Endothelial cell of umbilical vein (primary cell): ENCODE measurements around the gene ARL9. TPM values are rescaled to one million over a fixed set of nuclear protein-coding genes. Genes with fewer than 3 reads are reported as not detected.
A peak's percentile ranks its signal among the peaks of the same experiment; 100 is the strongest.

Source experiments
- BruUV-seq: library from RNA; stranded (reverse); fragments of 400-500 nt; replicated peaks from 2 replicates; lab custom pipeline; 2021; lab: Mats Ljungman, UMichigan
- CTCF ChIA-PET: fragments of 300-600, 350-600 bp; sonication (Branson Sonifier 250); formaldehyde crosslinking; loops from one replicate; lab custom pipeline; 2021; ENCODE audit warnings: antibody characterized with exemption, inconsistent platforms; lab: Charles Lee
- POLR2A ChIA-PET: fragments of 300-600, 350-600 bp; sonication (Branson Sonifier 250); formaldehyde crosslinking; loops from one replicate; lab custom pipeline; 2021; ENCODE audit warnings: antibody characterized with exemption, inconsistent platforms; lab: Charles Lee
- DNase-seq: peaks from one replicate; pipeline ENCODE4 v3.0.0-alpha.2; 2011; ENCODE audit warnings: low read depth, low spot score
- FAIRE-seq: peaks from 2 replicates; lab custom pipeline; 2011; peaks lifted over from hg19 to GRCh38; lab: Jason Lieb, UNC
- H2AFZ ChIP-seq: 2 replicates; pipeline ENCODE4 v1.6.0; 2012; ENCODE audit warnings: low read depth, low read length, control low read depth, inconsistent platforms
- H3K27ac ChIP-seq: 2 replicates; pipeline ENCODE4 v1.5.1; 2011; ENCODE audit warnings: low read depth, mild to moderate bottlenecking, control low read depth, low read length, moderate library complexity; ENCODE audit not compliant: insufficient read depth
- H3K27me3 ChIP-seq, 2 experiments: 2 replicates each; pipeline versions ENCODE4 v1.6.0 to v1.6.1; 2011; ENCODE audit warnings: low read length in 2 of 2, mixed read lengths in 1 of 2; ENCODE audit not compliant: control insufficient read depth in 2 of 2, insufficient read depth in 2 of 2
- H3K36me3 ChIP-seq, 2 experiments: 2 replicates in 1 of 2; 3 replicates in 1 of 2; pipeline ENCODE4 v1.5.1; 2011; ENCODE audit warnings: low read length in 2 of 2, mild to moderate bottlenecking in 1 of 2, moderate library complexity in 1 of 2; ENCODE audit not compliant: control insufficient read depth in 2 of 2, insufficient read depth in 2 of 2; ENCODE audit errors: extremely low read depth in 1 of 2
- H3K4me1 ChIP-seq: 3 replicates; pipeline ENCODE4 v1.5.1; 2011; ENCODE audit warnings: mild to moderate bottlenecking, low read length; ENCODE audit not compliant: control insufficient read depth, insufficient read depth; ENCODE audit errors: extremely low read depth
- H3K4me2 ChIP-seq: 2 replicates; pipeline ENCODE4 v1.6.1; 2011; ENCODE audit warnings: low read length, control low read depth, mixed read lengths; ENCODE audit not compliant: insufficient read depth
- H3K4me3 ChIP-seq, 3 experiments: fragments of 200-600 bp in 1 of 3; sonication (generic), shearing (Covaris generic) in 1 of 3; replicated peaks in 1 of 3; 2 replicates each; pipeline ENCODE4 v1.5.1; 2011 to 2016; ENCODE audit warnings: control low read depth in 3 of 3, low read length in 3 of 3, mild to moderate bottlenecking in 2 of 3, inconsistent platforms in 1 of 3, low read depth in 1 of 3, moderate library complexity in 1 of 3; ENCODE audit not compliant: insufficient read depth in 1 of 3
- H3K79me2 ChIP-seq: 2 replicates; pipeline ENCODE4 v1.6.0; 2012; ENCODE audit warnings: low read length, inconsistent platforms; ENCODE audit not compliant: control insufficient read depth, insufficient read depth
- H3K9ac ChIP-seq: replicated peaks from 2 replicates; pipeline ENCODE3; 2011; ENCODE audit warnings: low read length, control low read depth; ENCODE audit not compliant: insufficient read depth; ENCODE audit errors: extremely low read depth
- H3K9me1 ChIP-seq: replicated peaks from 3 replicates; pipeline ENCODE4 v1.6.0; 2011; ENCODE audit warnings: mild to moderate bottlenecking, low read length; ENCODE audit not compliant: control insufficient read depth, insufficient read depth; ENCODE audit errors: extremely low read depth
- H3K9me3 ChIP-seq: replicated peaks from 2 replicates; pipeline ENCODE4 v1.5.1; 2012; ENCODE audit warnings: low read length, inconsistent platforms; ENCODE audit not compliant: control insufficient read depth, insufficient read depth
- H4K20me1 ChIP-seq: replicated peaks from 2 replicates; pipeline ENCODE3; 2011; ENCODE audit warnings: mild to moderate bottlenecking, low read length; ENCODE audit not compliant: control insufficient read depth, insufficient read depth; ENCODE audit errors: extremely low read depth
- CTCF ChIP-seq, 2 donors: IDR thresholded peaks; 1 replicate in 1 of 2; 2 replicates in 1 of 2; pipeline ENCODE4 v1.5.1; 2011; ENCODE audit warnings: low read length in 2 of 2, mild to moderate bottlenecking in 2 of 2, moderate library complexity in 2 of 2, control low read depth in 1 of 2, inconsistent platforms in 1 of 2, low read depth in 1 of 2; ENCODE audit not compliant: insufficient read depth in 1 of 2; ENCODE audit errors: extremely low read depth in 1 of 2
- EZH2 ChIP-seq: IDR thresholded peaks from 2 replicates; pipeline ENCODE4 v1.6.1; 2012; ENCODE audit warnings: borderline replicate concordance, low read depth, mild to moderate bottlenecking, moderate library complexity, low read length, inconsistent platforms; ENCODE audit not compliant: severe bottlenecking
- FOS ChIP-seq: IDR thresholded peaks from 2 replicates; pipeline ENCODE4 v1.6.1; 2011; ENCODE audit warnings: mild to moderate bottlenecking, low read length, moderate library complexity, borderline replicate concordance; ENCODE audit not compliant: insufficient read depth
- GATA2 ChIP-seq: IDR thresholded peaks from 2 replicates; pipeline ENCODE4 v1.7.0; 2011; ENCODE audit warnings: low read depth, mild to moderate bottlenecking, moderate library complexity, mixed read lengths, low read length; ENCODE audit not compliant: insufficient read length, insufficient read depth
- JUN ChIP-seq: IDR thresholded peaks from 2 replicates; pipeline ENCODE4 v1.6.1; 2011; ENCODE audit warnings: borderline replicate concordance, low read depth; ENCODE audit not compliant: insufficient read length, insufficient read depth
- MAX ChIP-seq: IDR thresholded peaks from 2 replicates; pipeline ENCODE4 v1.6.1; 2011; ENCODE audit not compliant: insufficient read depth, insufficient read length
- MYC ChIP-seq: IDR thresholded peaks from one replicate; pipeline ENCODE4 v1.6.1; 2011; ENCODE audit warnings: mild to moderate bottlenecking, low read depth, low read length
- POLR2A ChIP-seq: IDR thresholded peaks from 2 replicates; pipeline ENCODE4 v1.6.1; 2012; ENCODE audit warnings: low read depth, mild to moderate bottlenecking, control low read depth, low read length
- POLR2AphosphoS5 ChIP-seq: IDR thresholded peaks from 2 replicates; pipeline ENCODE4 v1.6.1; 2012; ENCODE audit warnings: low read depth, mild to moderate bottlenecking, control low read depth, low read length, moderate library complexity; ENCODE audit not compliant: insufficient read depth
- dilution Hi-C: fragments of 300-500 bp; cut with MboI; formaldehyde crosslinking; loops from one replicate; pipeline ENCODE4 v1.15.0; 2019; ENCODE audit warnings: low sequenced_read_pairs; ENCODE audit not compliant: extremely low pct_ligation_motif_present
- intact Hi-C: fragments of 100-400 bp; cut with micrococcal nuclease; formaldehyde crosslinking; loops from one replicate; pipeline ENCODE4 v1.10.0; 2022
- polyA plus RNA-seq, 4 experiments: library from polyadenylated mRNA; depleted of rRNA in 3 of 4; stranded (reverse) in 3 of 4; unstranded in 1 of 4; fragments of >200 nt; gene quantifications; 2 replicates each; pipeline versions ENCODE4 v1.2.1 to v1.2.3, GENCODE V29; 2011 to 2012; ENCODE audit warnings: missing spikeins in 1 of 4
- total RNA-seq: library from RNA; stranded (reverse); gene quantifications from 2 replicates; pipeline ENCODE4 v1.2.3, GENCODE V29; 2021

The ARL9 gene
- total and polyA plus RNA-seq, 2 donors (not counting 3 experiments of a cell fraction or from before 2014, with no cell fraction given), result 0.40 to 1.1 TPM

- no peaks in the 10 kb centered on the region for H4K20me1 ChIP-seq
- ChIA-PET POLR2A (no interaction called here), CTCF (interaction anchor here (2.7 kb wide), 1 partner anchor 7 kb away, joined by 11 read pairs; no protein-coding TSS in a partner anchor)
- DNase-seq (no peak), FAIRE-seq (no peak)
- H3K9me1 ChIP-seq, result no peaks in the 10 kb centered on the region
- no peaks in the 10 kb centered on the region for H3K4me1 ChIP-seq
- intact Hi-C loops (no loop called here), dilution Hi-C loops (no loop called here)
- TF ChIP-seq POLR2A, result no peak
- no peak for TF ChIP-seq FOS
- no peak for TF ChIP-seq JUN
- TF ChIP-seq CTCF (IDR thresholded peaks at IDR 0.05; ENCODE audit: extremely low read depth in 1 of 2, insufficient read depth in 1 of 2, low read depth in 1 of 2, low read length in 2 of 2), result no peak
- H3K36me3 ChIP-seq, result no peaks in the 10 kb centered on the region
- H3K9me3 ChIP-seq, result no peaks in the 10 kb centered on the region
- no peak overlapping the region for H3K4me3 ChIP-seq
- H3K9ac ChIP-seq, result no peak overlapping the region
- no peak overlapping the region for H2AFZ ChIP-seq
- no peak overlapping the region for H3K4me2 ChIP-seq
- no peaks in the 10 kb centered on the region for H3K79me2 ChIP-seq
- no TSS peak for BruUV-seq
- H3K27me3 ChIP-seq, result peaks cover 18 to 27% of the 10 kb centered on the region in 2 experiments
- no peak overlapping the region for H3K27ac ChIP-seq
Observed at GRCh38 chr4:56537147-56537546, 31.6 kb downstream of the ARL9 start.

- dilution Hi-C loops (no loop called here), intact Hi-C loops (loop anchor here (5.0 to 10.0 kb wide), 3 partner anchors 104 to 596 kb away; partner anchors contain the start of genes CEP135, PAICS and PPAT)
Observed at GRCh38 chr4:56540826-56541225, 35.2 kb downstream of the ARL9 start.

More at GRCh38 chr4:56540826-56541225, 35.2 kb downstream of the ARL9 start:
- no peak for DNase-seq
- H3K4me2 ChIP-seq, result no peak overlapping the region
- no peaks in the 10 kb centered on the region for H4K20me1 ChIP-seq
- POLR2A ChIA-PET, result no interaction called here
- no peaks in the 10 kb centered on the region for H3K9me3 ChIP-seq
- H3K27ac ChIP-seq, result no peak overlapping the region
- peaks cover 6 to 8% of the 10 kb centered on the region in 2 experiments for H3K27me3 ChIP-seq
- H3K4me3 ChIP-seq, result no peak overlapping the region
- CTCF ChIA-PET, result no interaction called here
- FAIRE-seq, result peak; percentile 8
- no peaks in the 10 kb centered on the region for H3K79me2 ChIP-seq
- no peak overlapping the region for H3K9ac ChIP-seq
- BruUV-seq, result no TSS peak
- H2AFZ ChIP-seq, result no peak overlapping the region
- H3K4me1 ChIP-seq, result peaks cover 3% of the 10 kb centered on the region
- no peaks in the 10 kb centered on the region for H3K9me1 ChIP-seq
- H3K36me3 ChIP-seq, result no peaks in the 10 kb centered on the region
- TF ChIP-seq MAX, result no peak
- no peak for TF ChIP-seq GATA2
- TF ChIP-seq CTCF (IDR thresholded peaks at IDR 0.05; ENCODE audit: extremely low read depth in 1 of 2, insufficient read depth in 1 of 2, low read depth in 1 of 2, low read length in 2 of 2), result no peak
- TF ChIP-seq POLR2AphosphoS5, result no peak
- no peak for TF ChIP-seq EZH2
- TF ChIP-seq JUN, result no peak
- TF ChIP-seq POLR2A, result no peak
- no peak for TF ChIP-seq MYC
